ENCODE measurements around the gene HNF1B.

HNF1B gene

GRCh38 chr17:37761961-37762360 lies 17.1 kb upstream of the HNF1B start:
- DNase-seq (ENCODE audit: low read depth): no peak

DNA sequence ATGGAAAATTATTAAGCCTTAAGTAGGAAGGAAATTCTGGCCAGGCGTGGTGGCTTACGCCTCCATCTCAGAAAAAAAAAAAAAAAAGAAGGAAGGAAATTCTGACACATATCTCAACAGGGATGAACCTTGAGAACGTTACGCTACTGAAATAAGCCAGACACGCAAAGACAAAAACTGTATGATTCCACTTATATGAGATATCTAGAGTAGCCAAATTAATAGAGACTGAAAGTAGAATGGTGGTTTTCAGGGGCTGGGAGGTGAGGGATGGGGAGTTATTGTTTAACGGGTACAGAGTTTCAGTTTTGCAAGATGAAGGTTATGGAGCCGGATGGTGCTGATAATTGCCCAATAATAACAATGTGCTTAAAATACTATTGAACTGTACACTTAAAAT lies 16.2 kb upstream of the HNF1B start:
- no peak for DNase-seq (ENCODE audit: low read depth)

- no peak for DNase-seq (ENCODE audit: low read depth)
Observed at GRCh38 chr17:37759014-37759637, 14.3 kb upstream of the HNF1B start.

GRCh38 chr17:37756051-37756450 lies 11.2 kb upstream of the HNF1B start:
- DNase-seq (ENCODE audit: low read depth): peak; percentile 19

- DNase-seq (ENCODE audit: low read depth): no peak
Observed at GRCh38 chr17:37755455-37755854, 10.6 kb upstream of the HNF1B start.

DNA sequence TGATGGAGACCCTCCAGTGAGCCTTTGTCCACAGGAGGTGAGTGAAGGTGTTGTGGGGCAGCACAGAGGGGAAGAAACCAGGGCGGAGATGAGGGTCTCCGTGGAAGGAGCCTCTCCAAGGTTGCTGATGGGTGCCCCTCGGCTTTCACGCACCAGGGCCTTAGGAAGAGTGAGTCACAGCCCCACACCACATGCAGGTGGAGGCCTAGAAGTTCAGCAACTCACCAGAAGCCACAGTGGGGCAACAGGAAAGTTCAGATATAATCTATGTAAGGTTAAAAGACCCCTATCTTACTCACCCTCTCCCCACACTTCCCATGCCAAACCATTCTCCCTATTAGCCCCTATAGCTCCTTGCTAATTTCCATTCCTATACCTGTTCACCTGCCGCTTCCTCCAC lies 9.5 kb upstream of the HNF1B start:
- DNase-seq (ENCODE audit: low read depth): no peak

DNA sequence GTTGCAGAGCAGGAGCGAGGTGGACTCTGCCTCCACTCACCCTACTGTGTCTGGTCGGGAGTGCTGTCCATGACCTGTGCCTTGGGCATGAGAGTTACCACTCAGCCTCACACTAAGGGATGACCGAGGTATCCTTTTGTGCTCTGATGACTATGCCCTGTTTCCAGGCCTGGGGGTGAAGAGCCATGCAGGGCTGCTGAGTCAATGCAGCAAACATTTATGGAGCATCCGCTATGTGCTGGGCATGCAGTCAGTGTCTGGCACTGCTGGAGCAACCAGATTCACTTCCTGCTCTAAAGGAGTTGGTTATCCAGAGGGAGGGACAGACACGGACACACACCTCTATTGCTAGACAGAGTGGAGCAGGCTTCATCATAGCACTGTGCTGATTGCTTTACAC lies 7.6 kb upstream of the HNF1B start:
- DNase-seq (ENCODE audit: low read depth): peak; percentile 96

GRCh38 chr17:37750768-37751475 lies 6.1 kb upstream of the HNF1B start:
- DNase-seq (ENCODE audit: low read depth): no peak

DNA sequence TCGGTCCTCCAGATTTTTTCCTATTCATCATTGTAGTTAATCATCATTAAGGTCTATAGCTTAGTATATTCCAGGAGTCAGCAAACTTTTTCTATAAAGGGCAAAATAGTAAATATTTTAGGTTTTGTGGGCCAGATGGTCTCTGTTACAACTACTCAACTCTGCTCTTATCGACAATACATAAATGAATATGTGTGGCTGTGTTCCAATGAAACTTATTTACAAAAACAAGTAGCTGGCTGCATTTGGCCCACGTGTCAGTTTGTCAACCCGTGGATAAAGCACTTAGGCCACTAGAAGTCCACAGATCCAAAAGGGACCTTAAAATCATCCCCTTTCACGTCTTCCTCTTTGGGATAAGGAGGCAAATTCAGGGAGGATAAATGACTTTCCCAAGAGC lies 5.4 kb upstream of the HNF1B start:
- no peak for DNase-seq (ENCODE audit: low read depth)

DNA sequence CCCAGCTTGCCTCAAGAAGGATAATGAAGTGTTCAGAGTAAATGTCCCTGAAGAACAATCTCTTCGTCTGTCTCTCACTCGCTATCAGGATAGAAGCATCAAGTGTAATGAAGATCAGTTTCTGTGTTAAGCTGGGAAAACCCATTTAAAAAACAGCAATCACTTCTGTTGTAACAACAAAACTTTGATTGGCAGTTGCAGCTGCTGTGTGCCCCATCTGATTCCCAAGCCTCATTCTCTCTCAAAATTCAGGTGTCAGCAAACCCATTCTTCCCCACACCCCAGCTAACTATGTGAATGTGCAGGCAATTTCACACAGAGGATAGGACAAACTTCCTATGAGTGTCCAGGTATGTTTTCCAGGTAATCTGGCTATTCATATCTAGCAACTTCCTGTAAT lies 2.4 kb upstream of the HNF1B start:
- no peak for DNase-seq (ENCODE audit: low read depth)

DNA sequence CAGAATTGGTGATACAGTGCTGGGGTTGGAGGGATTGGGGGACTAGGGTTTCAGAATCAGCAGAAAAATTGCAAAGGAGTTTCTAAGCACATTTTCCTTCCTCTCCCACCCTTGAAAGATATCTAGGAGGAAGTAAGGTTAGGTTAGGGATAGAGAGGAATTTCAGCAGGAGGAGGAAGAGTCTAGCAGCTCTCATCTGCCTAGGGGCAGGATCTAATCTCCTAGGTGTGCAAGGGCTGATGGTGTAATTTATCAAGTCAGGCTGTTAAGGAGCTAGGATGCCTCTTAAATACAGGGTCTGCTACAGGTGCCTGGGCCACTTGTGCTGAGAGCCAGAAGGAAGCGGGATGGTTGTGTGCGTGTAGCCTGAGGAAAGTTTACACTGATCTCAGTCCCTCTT lies 1.8 kb upstream of the HNF1B start:
- no peak for DNase-seq (ENCODE audit: low read depth)

- DNase-seq (ENCODE audit: low read depth): no peak
Observed at GRCh38 chr17:37745801-37746426, 1.1 kb upstream of the HNF1B start.

GRCh38 chr17:37744633-37744927 lies 279 bp downstream of the HNF1B start:
- no peak for DNase-seq (ENCODE audit: low read depth)

DNA sequence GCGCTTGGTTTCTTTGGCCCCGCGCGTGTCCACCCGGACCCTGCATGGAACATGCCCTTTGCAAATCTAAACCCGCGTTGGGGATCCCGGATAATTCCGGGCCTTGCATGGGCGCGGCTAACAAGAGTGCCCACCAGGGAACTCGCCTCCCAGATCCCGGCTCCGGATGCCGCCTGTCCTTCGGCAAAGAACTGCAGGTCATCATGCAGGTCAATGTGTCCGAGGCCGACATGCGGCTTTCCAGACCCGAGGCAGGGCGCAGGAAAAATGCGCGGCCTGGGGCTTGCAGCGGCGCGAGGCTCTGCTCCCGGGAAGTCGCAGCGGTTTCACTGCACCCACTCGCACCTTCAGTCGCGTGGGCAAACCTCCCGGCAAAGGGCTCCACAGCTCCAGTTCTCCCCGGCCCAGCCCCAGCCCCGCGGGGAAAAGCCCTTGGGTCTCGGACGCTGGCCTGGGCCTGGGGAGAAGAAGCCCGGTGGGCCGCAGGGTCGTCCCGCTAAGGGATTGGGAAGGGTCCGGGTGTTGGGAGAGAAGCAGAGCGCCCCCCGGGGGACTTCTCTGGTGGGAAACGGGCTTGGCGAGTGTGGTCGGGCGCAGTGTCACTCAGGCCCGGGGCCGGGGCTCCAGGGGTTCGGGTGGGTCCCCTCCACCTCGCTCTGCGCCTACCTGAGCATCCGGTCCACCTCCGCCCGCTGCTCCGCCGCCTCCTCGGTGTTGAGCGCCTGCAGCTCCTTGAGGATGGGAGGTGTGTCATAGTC lies 805 bp downstream of the HNF1B start:
- DNase-seq (ENCODE audit: low read depth): no peak

DNA sequence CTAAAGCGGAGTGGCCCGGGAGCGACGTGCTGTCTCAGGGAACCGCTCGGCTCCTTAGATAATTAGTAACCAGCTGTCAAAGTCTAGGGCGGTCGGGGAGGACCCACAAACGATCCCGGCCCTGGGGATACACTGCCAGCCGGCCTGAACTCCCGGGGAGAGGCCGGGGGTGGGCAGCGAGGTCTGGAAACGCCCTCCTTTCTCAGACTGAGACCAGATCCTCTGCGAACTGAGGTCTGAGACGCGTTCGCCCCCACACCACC lies 1.3 kb downstream of the HNF1B start:
- DNase-seq (ENCODE audit: low read depth): no peak

GRCh38 chr17:37742762-37743611 lies 1.9 kb downstream of the HNF1B start:
- DNase-seq (ENCODE audit: low read depth): no peak

DNA sequence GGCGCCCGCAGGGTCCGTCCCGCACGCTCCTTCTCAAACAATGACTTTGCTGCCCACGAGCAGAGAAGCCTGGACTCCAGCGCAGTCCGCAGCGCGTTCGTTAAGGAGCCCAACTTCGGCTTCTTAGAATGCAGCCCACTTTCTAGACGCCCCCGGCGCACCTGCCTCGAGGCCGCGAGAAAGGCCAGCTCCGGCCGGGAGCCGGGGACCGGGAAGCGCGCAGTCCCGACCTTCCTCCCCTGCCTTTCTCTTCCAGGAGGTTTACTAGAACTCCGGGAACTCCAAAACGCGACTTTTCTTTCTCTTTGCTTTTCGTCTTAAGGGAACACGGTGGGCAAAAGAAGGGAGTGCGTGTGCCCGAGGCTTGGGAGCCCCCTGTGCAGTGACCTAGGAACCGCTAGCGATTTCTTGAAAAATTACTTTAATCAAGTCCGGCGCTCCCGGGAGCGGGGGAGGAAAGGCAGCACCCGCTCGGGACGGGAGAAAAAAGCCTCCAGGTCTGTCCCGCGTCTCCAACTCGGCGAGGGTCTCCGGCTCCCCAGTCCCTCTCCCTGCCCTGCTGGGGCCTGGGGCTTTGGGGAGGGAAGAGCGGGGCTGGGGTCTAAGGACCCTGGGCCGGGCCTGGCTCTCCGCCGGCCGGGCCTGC lies 2.6 kb downstream of the HNF1B start:
- DNase-seq (ENCODE audit: low read depth): peak; percentile 39

- peak; percentile 30 for DNase-seq (ENCODE audit: low read depth)
Observed at GRCh38 chr17:37741341-37742115, 3.3 kb downstream of the HNF1B start.

DNA sequence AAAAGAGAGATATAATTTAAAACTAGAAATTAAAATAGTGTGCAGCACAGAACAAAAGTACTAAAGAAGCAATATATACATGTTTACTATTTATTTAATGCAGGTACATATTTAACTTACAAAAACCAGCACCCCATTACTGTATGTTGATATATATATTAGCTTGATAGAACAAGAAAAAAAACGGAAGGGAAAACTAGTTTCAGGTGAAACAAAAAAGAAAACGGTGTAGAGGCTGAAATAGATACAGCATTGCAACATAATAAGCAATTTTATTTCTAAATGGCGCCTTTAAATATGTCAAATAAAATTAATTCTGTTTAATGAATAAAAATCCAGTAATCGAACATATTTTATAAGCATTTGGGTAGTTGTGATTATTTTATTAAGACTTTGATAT lies 3.9 kb downstream of the HNF1B start:
- no peak for DNase-seq (ENCODE audit: low read depth)

DNA sequence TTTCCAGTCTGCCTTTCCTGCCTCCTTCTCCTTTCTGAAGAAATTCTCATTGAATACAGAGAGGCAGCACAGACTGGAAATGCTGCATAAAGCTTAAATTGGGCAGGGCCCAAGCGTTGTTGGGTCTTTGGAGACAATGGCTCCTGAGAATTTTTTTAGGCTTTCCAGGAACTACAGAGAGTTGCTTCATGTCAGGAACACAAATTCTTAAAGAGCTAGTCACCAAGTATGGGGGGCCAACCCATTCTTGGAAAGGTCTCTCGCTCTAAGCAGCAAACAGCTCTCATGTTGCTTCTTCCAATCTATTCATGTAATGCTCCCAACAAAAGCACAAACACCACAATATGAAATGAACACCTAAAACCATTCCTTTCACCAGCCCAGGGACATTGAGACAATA lies 6.9 kb downstream of the HNF1B start:
- DNase-seq (ENCODE audit: low read depth): peak; percentile 68

DNA sequence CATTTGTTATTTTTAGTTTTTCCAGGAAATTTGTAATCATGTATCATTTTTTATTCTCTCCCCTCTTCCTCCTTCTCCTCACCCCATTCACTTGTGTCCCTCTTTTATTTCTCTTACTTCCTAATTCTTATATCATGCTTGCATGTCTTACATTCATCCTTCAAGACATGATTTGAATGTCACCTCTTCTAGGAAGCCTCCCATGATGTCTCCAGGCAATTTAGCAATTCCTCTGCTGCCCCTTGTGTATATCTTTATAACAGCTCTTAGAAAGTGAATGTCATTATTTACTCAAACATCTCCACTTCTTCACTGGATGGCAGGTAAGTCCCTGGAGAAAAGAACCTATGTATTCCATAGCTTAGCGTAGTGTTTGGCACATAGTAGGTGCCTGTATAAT lies 7.8 kb downstream of the HNF1B start:
- DNase-seq (ENCODE audit: low read depth): no peak
